HCT116 (cell line): ENCODE data around the gene SERPINA10. TPM values are rescaled to one million over a fixed set of nuclear protein-coding genes. Genes with fewer than 3 reads are reported as not detected.

Experiments
- ATAC-seq: fragments of 200-7000 bp; cut with Tn5 transposase; 2 replicates; pipeline ENCODE4 v1.9.1; 2020; ENCODE audit warnings: mild to moderate bottlenecking, moderate library complexity
- BruUV-seq: library from RNA; stranded (reverse); fragments of 400-500 nt; replicated peaks from 2 replicates; lab custom pipeline; 2021; lab: Mats Ljungman, UMichigan
- CTCF ChIA-PET: fragments of 300-600 bp; sonication (Branson Sonifier 250); formaldehyde crosslinking; loops from one replicate; lab custom pipeline; 2021; ENCODE audit warnings: antibody characterized with exemption; lab: Charles Lee
- POLR2A ChIA-PET: fragments of 300-600, 350-600 bp; sonication (Branson Sonifier 250); formaldehyde crosslinking; loops from one replicate; lab custom pipeline; 2021; ENCODE audit warnings: antibody characterized with exemption; lab: Charles Lee
- RAD21 ChIA-PET, 2 experiments: fragments of 300-600 bp; sonication (Branson Sonifier 250); formaldehyde crosslinking; loops; one replicate each; lab custom pipeline; 2023; ENCODE audit warnings: low total read pairs in 2 of 2; ENCODE audit not compliant: uncharacterized antibody in 2 of 2, unreplicated experiment in 2 of 2, low non-redundant PET in 1 of 2; lab: Charles Lee
- DNase-seq: peaks from one replicate; pipeline ENCODE4 v3.0.0-alpha.2; 2010; ENCODE audit warnings: low read depth, low spot score
- H2AFZ ChIP-seq: fragments of 200-600 bp; shearing (Covaris generic), sonication (generic); 2 replicates; pipeline ENCODE4 v1.6.1; 2017; ENCODE audit warnings: low read depth, mixed run types, mixed read lengths, antibody characterized with exemption, low read length; ENCODE audit not compliant: poor library complexity, severe bottlenecking
- H3K27ac ChIP-seq: 2 replicates; pipeline ENCODE4 v1.5.1; 2012; ENCODE audit warnings: low read depth, low read length
- H3K27me3 ChIP-seq: fragments of 200-600 bp; sonication (generic); 2 replicates; pipeline ENCODE4 v1.6.1; 2016; ENCODE audit warnings: mixed run types, low read length, mixed read lengths; ENCODE audit not compliant: insufficient read depth
- H3K36me3 ChIP-seq, 2 experiments: fragments of 200-500 bp in 1 of 2; fragments of 200-600 bp in 1 of 2; sonication (Bioruptor generic) in 1 of 2; sonication (generic) in 1 of 2; 2 replicates each; pipeline versions ENCODE4 v1.5.1 to v1.6.1; 2014 to 2016; ENCODE audit warnings: low read length in 2 of 2, inconsistent platforms in 1 of 2, mixed read lengths in 1 of 2, mixed run types in 1 of 2; ENCODE audit not compliant: insufficient read depth in 2 of 2, control insufficient read depth in 1 of 2
- H3K4me1 ChIP-seq, 2 experiments: fragments of 200-600 bp in 1 of 2; sonication (generic) in 1 of 2; 2 replicates each; pipeline versions ENCODE4 v1.5.1 to v1.6.1; 2012 to 2017; ENCODE audit warnings: low read length in 2 of 2, inconsistent platforms in 1 of 2, mild to moderate bottlenecking in 1 of 2, mixed read lengths in 1 of 2, mixed run types in 1 of 2, moderate library complexity in 1 of 2; ENCODE audit not compliant: insufficient read depth in 2 of 2, control insufficient read depth in 1 of 2
- H3K4me2 ChIP-seq: fragments of 200-600 bp; sonication (generic); 2 replicates; pipeline ENCODE4 v1.6.1; 2017; ENCODE audit warnings: mixed run types, low read length, mixed read lengths
- H3K4me3 ChIP-seq, 2 experiments: fragments of 200-600 bp in 1 of 2; sonication (generic) in 1 of 2; replicated peaks in 1 of 2; 2 replicates each; pipeline ENCODE4 v1.5.1; 2011 to 2016; ENCODE audit warnings: low read length in 2 of 2, control low read depth in 1 of 2, low read depth in 1 of 2, mild to moderate bottlenecking in 1 of 2, mixed read lengths in 1 of 2, mixed run types in 1 of 2
- H3K79me2 ChIP-seq: fragments of 200-600 bp; sonication (generic); 2 replicates; pipeline ENCODE4 v1.6.1; 2017; ENCODE audit warnings: mild to moderate bottlenecking, mixed run types, low read length, moderate library complexity, mixed read lengths; ENCODE audit not compliant: insufficient read depth
- H3K9ac ChIP-seq: fragments of 200-600 bp; sonication (generic); 2 replicates; pipeline ENCODE4 v1.6.1; 2016; ENCODE audit warnings: low read length, mixed read lengths
- H3K9me2 ChIP-seq: fragments of 200-600 bp; sonication (generic), shearing (Covaris generic); 2 replicates; pipeline ENCODE4 v1.6.1; 2017; ENCODE audit warnings: mixed run types, mild to moderate bottlenecking, moderate library complexity; ENCODE audit not compliant: insufficient read depth
- H3K9me3 ChIP-seq, 2 experiments: fragments of 200-500 bp in 1 of 2; fragments of 200-600 bp in 1 of 2; sonication (Bioruptor generic) in 1 of 2; sonication (generic) in 1 of 2; 2 replicates each; pipeline ENCODE4 v1.6.1; 2014 to 2017; ENCODE audit warnings: low read length in 2 of 2, mixed read lengths in 2 of 2, inconsistent platforms in 1 of 2, low read depth in 1 of 2, mild to moderate bottlenecking in 1 of 2, mixed run types in 1 of 2, moderate library complexity in 1 of 2; ENCODE audit not compliant: control insufficient read depth in 1 of 2, insufficient read depth in 1 of 2
- H4K20me1 ChIP-seq: fragments of 200-600 bp; sonication (generic), shearing (Covaris generic); 2 replicates; pipeline ENCODE4 v1.6.1; 2017; ENCODE audit warnings: mixed run types, mild to moderate bottlenecking, moderate library complexity; ENCODE audit not compliant: insufficient read depth
- ATF3 ChIP-seq: IDR thresholded peaks from 2 replicates; pipeline ENCODE4 v1.6.1; 2012
- CEBPB ChIP-seq: IDR thresholded peaks from 2 replicates; pipeline ENCODE4 v1.6.1; 2012; ENCODE audit warnings: low read depth
- CTCF ChIP-seq, 3 experiments: fragments of 200-600 bp in 1 of 3; sonication (generic) in 1 of 3; IDR thresholded peaks in 2 of 3; conservative IDR thresholded peaks in 1 of 3; 2 replicates each; pipeline ENCODE4 v1.5.1; 2012 to 2017; ENCODE audit warnings: low read depth in 2 of 3, low read length in 2 of 3, antibody characterized with exemption in 1 of 3, borderline replicate concordance in 1 of 3, control low read depth in 1 of 3, mild to moderate bottlenecking in 1 of 3, mixed read lengths in 1 of 3, mixed run types in 1 of 3, moderate library complexity in 1 of 3; ENCODE audit not compliant: insufficient read depth in 1 of 3
- EGR1 ChIP-seq: IDR thresholded peaks from 2 replicates; pipeline ENCODE4 v1.6.1; 2012; ENCODE audit warnings: low read depth
- ELF1 ChIP-seq: IDR thresholded peaks from 2 replicates; pipeline ENCODE4 v1.6.1; 2012; ENCODE audit warnings: low read depth, borderline replicate concordance
- EZH2 ChIP-seq: fragments of 200-600 bp; sonication (generic); IDR thresholded peaks from 2 replicates; pipeline ENCODE4 v1.6.1; 2017; ENCODE audit warnings: antibody characterized with exemption, mixed run types
- EZH2phosphoT487 ChIP-seq: fragments of 200-600 bp; IDR thresholded peaks from 2 replicates; pipeline ENCODE4 v1.6.1; 2018; ENCODE audit warnings: antibody characterized with exemption, borderline replicate concordance
- FOSL1 ChIP-seq: IDR thresholded peaks from 2 replicates; pipeline ENCODE4 v1.6.1; 2012; ENCODE audit warnings: low read depth
- MAX ChIP-seq: IDR thresholded peaks from 2 replicates; pipeline ENCODE4 v1.6.1; 2012
- POLR2A ChIP-seq: IDR thresholded peaks from 2 replicates; pipeline ENCODE4 v1.7.0; 2011; ENCODE audit warnings: borderline replicate concordance; ENCODE audit not compliant: insufficient read depth, insufficient read length; ENCODE audit errors: extremely low read depth
- POLR2AphosphoS5 ChIP-seq: IDR thresholded peaks from 2 replicates; pipeline ENCODE4 v1.6.1; 2011; ENCODE audit warnings: mild to moderate bottlenecking, low read depth, low read length, moderate library complexity
- RAD21 ChIP-seq: IDR thresholded peaks from 2 replicates; pipeline ENCODE4 v1.6.1; 2012; ENCODE audit warnings: low read depth, mild to moderate bottlenecking
- REST ChIP-seq: IDR thresholded peaks from 2 replicates; pipeline ENCODE4 v1.6.1; 2012; ENCODE audit warnings: low read depth
- SIN3A ChIP-seq: IDR thresholded peaks from 2 replicates; pipeline ENCODE4 v1.6.1; 2012; ENCODE audit warnings: low read depth
- SP1 ChIP-seq: IDR thresholded peaks from 2 replicates; pipeline ENCODE4 v1.6.1; 2012; ENCODE audit warnings: low read depth
- SRF ChIP-seq: IDR thresholded peaks from 2 replicates; pipeline ENCODE4 v1.6.1; 2012; ENCODE audit warnings: low read depth
- TCF7L2 ChIP-seq: IDR thresholded peaks from 2 replicates; pipeline ENCODE4 v1.7.0; 2011; ENCODE audit warnings: borderline replicate concordance, inconsistent platforms; ENCODE audit not compliant: insufficient read depth, insufficient read length; ENCODE audit errors: extremely low read depth
- ZBTB33 ChIP-seq: IDR thresholded peaks from 2 replicates; pipeline ENCODE4 v1.6.1; 2011; ENCODE audit warnings: mild to moderate bottlenecking, low read length, moderate library complexity; ENCODE audit not compliant: insufficient replicate concordance; ENCODE audit errors: extremely low read depth
- ZFX ChIP-seq: fragments of 450-650 bp; IDR thresholded peaks from 2 replicates; pipeline ENCODE4 v1.6.1; 2017
- ZNF274 ChIP-seq: fragments of 200-500 bp; sonication (Bioruptor generic); IDR thresholded peaks from 2 replicates; pipeline ENCODE4 v1.6.1; 2014; ENCODE audit warnings: mild to moderate bottlenecking, low read depth, low read length, inconsistent platforms
- intact Hi-C: fragments of 100-400 bp; cut with micrococcal nuclease; formaldehyde crosslinking; loops from 2 replicates; pipeline ENCODE4 v1.10.0; 2022
- total RNA-seq: library from RNA; stranded (reverse); gene quantifications from one replicate; pipeline ENCODE4 v1.2.1, GENCODE V29; 2021; ENCODE audit not compliant: unreplicated experiment

SERPINA10 gene
- total RNA-seq, 1 experiment from 2014 or later = not detected

GRCh38 chr14:94293578-94293924 lies 483 bp upstream of the SERPINA10 start:
- Histone ChIP-seq H3K36me3 (no peaks in the 10 kb centered on the region), H3K9ac (no peak overlapping the region), H3K27me3 (no peaks in the 10 kb centered on the region), H3K27ac (no peak overlapping the region), H3K4me3 (no peak overlapping the region), H3K4me2 (no peak overlapping the region), H4K20me1 (no peaks in the 10 kb centered on the region), H3K9me3 (no peaks in the 10 kb centered on the region), H2AFZ (no peak overlapping the region), H3K4me1 (no peaks in the 10 kb centered on the region), H3K79me2 (no peaks in the 10 kb centered on the region), H3K9me2 (no peaks in the 10 kb centered on the region)
- ChIA-PET POLR2A (no interaction called here), CTCF (no interaction called here), RAD21 (no interaction called here)
- intact Hi-C loops = no loop called here
- TF ChIP-seq EZH2phosphoT487 (no peak), POLR2AphosphoS5 (no peak), ZNF274 (no peak), SP1 (no peak), FOSL1 (no peak), TCF7L2 (no peak), EZH2 (no peak), ELF1 (no peak), ZBTB33 (no peak), EGR1 (no peak), POLR2A (no peak), MAX (no peak), CTCF (IDR thresholded peaks at IDR 0.05 in 2 of 3, conservative IDR thresholded peaks at IDR 0.05 in 1 of 3; ENCODE audit: borderline replicate concordance in 1 of 3, insufficient read depth in 1 of 3, low read depth in 2 of 3, low read length in 2 of 3) (no peak), ATF3 (no peak), SIN3A (no peak), RAD21 (no peak), ZFX (no peak), REST (no peak), CEBPB (no peak), SRF (no peak)
- ATAC-seq (no peak), DNase-seq (no peak)
- BruUV-seq = no TSS peak
